ENCODE measurements around the gene OXNAD1.

OXNAD1 gene

DNA sequence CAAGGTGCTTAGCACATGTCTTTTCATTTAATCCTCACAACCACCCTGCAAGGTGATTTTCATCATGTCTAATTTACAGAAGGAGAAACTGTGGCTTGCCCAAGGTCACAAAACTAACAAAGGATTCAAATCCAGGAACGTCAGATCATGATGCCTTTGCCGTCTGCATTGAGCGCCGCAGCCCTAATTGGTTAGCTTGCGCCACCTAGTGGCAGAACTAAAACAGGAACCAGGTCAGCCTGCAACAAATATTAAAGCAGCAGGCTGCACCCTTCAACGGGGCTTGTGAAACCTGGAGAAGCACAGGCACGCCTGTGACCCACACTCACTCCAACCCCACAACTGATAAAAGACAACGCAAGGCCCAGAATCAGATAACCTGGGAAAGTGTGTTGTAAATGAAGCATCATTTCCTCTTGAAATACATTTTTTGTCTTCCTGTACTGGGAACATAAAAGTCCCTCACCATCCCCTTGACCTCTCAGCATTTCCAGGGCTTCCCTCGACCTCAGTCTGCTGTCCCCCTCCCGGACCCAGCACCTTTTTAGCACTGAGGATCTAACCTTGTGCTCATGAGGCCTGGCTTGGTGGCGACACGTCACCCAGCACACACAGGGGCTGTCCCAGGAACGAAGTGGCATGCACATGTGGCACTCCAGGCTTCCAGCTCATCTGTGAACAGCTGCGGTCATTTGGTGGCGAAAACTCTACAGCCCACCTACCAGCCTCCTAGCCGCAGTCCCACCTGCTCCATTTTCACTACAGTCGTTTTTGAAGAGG is 17.5 kb upstream of the OXNAD1 start:
- peak; percentile 26 to 61 (median 47) for DNase-seq (ENCODE audit: low read depth in 3 of 3)

GRCh38 chr3:16248556-16248955 is 16.5 kb upstream of the OXNAD1 start:
- DNase-seq (ENCODE audit: low read depth in 3 of 3): no peak

GRCh38 chr3:16249336-16249735 is 15.7 kb upstream of the OXNAD1 start:
- DNase-seq (ENCODE audit: low read depth in 3 of 3): no peak

DNA sequence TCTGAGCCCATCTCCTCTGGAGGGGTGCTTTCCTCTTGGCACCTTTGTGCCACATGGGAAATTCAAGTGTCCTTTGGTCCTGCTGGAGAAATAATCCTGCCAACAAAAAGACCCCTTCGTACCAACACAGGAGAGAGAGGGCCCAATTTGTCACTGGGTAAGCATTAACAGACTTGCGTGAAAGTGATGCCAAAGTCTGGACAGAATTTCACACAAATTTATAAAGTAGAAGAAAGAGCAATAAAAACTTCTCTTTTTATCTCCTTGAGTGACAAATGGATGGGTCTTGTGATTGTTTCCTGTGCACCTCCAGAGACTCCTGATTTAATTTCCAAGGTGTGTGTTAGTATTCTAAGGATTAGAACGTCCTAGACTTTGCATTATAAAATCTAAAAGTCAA is 15.1 kb upstream of the OXNAD1 start:
- DNase-seq (ENCODE audit: low read depth in 3 of 3): no peak

DNA sequence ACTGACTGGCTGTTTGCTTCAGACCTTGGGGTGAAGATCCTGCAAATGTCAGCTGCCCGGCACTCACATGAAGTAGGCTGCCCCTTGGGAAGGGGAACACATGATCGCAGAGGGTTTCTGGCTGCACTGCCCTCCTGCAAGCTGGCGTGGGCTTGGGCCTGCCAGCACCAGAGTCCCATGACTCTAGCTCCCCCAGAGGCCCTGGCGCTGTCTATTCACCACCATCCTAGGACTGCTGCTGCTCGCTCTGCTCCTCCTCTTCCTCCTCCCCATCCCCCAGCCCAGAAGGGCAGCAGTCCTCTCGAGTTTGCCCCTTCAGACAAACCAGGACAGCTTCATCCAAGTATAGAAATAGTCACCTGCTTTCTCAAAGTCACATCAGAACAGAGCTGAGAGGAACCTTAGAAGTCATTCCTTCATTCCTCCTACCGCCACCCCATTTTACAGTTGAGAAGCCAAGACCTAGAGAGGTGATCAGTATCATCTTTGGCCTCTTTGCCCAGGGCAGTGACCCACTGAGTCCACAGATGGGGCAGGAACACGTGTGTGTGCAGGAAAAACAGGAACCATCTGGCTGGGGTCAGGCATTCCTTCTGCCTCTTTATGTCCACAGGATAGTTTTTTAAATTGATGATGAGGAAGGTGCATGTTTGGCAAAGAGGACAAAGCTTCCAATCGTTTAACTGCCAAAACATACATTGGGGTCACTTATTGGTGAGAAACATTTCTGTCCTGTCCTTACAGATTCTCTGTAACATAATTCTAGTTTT is 13.5 kb upstream of the OXNAD1 start:
- no peak for DNase-seq (ENCODE audit: low read depth in 3 of 3)

GRCh38 chr3:16252243-16252978 is 12.6 kb upstream of the OXNAD1 start:
- no peak for DNase-seq (ENCODE audit: low read depth in 3 of 3)

DNA sequence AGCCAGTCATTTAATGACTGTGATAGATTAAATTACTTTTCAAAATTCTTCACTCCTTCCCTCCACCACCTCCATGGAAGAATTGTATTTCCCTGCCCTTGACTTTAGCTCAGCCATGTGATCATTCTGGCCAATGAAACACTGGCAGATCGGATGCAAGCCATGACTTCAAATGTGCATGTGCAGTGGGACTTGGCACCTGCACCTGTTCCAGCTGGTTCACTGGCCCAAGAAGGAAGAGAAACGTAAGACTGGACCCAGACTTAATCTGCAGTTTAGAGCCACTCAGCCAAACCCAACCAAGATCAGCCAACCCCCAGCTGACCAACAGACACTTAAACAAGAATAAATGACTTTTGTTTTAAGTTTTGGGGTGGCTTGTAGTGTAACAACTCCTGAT is 12.0 kb upstream of the OXNAD1 start:
- DNase-seq (ENCODE audit: low read depth in 3 of 3): no peak

- DNase-seq (ENCODE audit: low read depth in 3 of 3): no peak
Observed at GRCh38 chr3:16253601-16254000, 11.4 kb upstream of the OXNAD1 start.

- no peak for DNase-seq (ENCODE audit: low read depth in 3 of 3)
Observed at GRCh38 chr3:16254916-16255315, 10.1 kb upstream of the OXNAD1 start.

DNA sequence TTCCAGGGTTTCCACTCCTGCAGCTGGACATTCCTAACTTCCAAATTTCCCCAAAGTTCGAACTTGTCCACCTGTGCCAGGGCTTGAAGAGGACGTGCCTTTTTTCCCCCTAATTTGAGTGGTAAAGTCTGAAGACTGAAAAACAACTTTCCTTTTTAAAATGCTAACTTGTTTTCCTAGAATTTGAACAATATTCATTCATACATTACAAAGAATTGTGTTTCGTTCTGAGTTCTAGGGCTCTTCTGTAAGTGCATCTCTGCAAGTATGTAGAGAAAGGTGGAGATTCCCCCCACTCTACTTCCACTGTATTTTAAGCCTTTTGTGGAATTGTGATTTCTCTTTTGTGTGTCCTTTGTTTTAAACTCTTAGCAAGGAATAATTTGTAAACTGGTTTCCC is 9.7 kb upstream of the OXNAD1 start:
- DNase-seq (ENCODE audit: low read depth in 3 of 3): no peak

- no peak for DNase-seq (ENCODE audit: low read depth in 3 of 3)
Observed at GRCh38 chr3:16255726-16256125, 9.3 kb upstream of the OXNAD1 start.

GRCh38 chr3:16257309-16257708 is 7.7 kb upstream of the OXNAD1 start:
- DNase-seq (ENCODE audit: low read depth in 3 of 3): no peak

DNA sequence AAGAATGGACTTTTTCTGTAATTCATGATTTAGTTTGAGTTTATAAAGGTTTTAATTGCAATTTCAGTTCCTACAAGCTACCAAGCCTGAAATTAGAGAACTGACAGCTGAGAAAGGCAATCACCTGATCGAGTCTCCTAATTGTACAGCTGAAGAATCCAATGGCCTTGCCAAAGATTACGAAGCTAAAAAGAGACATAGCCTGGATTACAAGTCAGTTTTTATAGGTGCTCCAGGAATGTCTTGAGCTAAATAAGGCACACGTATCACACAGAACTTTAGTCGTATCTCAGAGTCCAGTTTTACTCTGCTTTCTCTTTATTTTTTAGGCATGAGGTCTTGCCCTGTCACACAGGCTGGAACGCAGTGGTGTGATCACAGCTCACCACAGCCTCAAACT is 6.8 kb upstream of the OXNAD1 start:
- DNase-seq (ENCODE audit: low read depth in 3 of 3): no peak

DNA sequence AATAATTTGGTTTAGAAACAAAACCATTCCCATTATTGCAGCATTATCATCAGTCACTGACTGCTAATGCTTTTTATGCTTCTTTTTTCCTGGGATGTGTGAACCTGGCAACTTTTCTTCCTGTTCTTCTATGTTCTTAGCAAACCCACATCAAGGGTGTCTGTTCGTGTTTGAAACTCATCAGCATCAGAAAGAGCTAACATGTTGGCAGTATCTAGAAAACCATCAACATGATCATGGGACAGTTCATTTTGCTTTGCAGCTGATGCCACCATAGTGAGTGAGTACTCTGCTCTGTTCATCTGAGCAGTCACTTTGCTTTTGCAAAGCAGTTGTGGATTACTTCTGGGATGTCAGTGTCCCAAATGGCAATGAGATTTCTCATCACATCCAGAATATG is 6.1 kb upstream of the OXNAD1 start:
- no peak for DNase-seq (ENCODE audit: low read depth in 3 of 3)

DNA sequence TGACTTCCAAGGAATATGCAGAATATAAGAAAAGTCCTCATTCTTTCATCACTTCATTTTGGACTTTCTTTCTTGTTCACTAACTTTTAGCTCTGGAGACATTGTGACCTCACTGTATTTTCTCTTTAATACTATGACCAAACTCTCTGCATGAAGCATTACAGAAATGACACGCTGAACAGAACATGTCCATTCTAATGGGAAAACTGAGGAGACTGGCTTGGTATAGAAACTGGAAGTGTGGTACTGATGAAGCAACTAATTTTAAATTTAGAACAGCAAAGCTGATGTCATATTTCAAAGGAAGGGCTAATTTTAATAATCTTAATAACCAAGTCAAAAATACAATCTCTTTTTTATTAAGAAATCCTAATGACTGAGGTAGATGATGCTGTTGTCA is 5.0 kb upstream of the OXNAD1 start:
- DNase-seq (ENCODE audit: low read depth in 3 of 3): no peak

- DNase-seq (ENCODE audit: low read depth in 3 of 3): no peak
Observed at GRCh38 chr3:16262174-16262573, 2.8 kb upstream of the OXNAD1 start.

GRCh38 chr3:16264174-16264707 is 771 bp upstream of the OXNAD1 start:
- DNase-seq (ENCODE audit: low read depth in 3 of 3): no peak

- DNase-seq (ENCODE audit: low read depth in 3 of 3): no peak
Observed at GRCh38 chr3:16265455-16265786, 409 bp downstream of the OXNAD1 start.

DNA sequence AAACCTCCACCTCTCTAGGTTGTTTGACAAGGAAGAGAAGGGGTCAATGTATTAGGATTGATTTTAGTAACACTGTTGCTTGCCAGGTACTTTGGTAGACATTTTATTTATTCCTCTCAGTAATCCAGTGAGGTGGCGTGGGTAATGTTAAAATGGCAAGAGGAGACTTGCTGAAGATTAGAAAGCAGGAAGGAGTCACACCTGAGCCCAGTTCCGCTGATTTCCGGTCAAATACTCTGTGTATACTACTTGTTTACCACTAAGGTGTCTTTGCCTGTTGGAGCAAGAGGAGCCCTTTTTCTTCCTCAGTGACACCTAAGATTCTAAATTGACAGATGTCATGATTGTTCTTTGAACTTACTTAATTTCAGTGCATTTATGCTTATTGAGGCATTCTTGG is 1.7 kb downstream of the OXNAD1 start:
- DNase-seq (ENCODE audit: low read depth in 3 of 3): no peak

- DNase-seq (ENCODE audit: low read depth in 3 of 3): no peak
Observed at GRCh38 chr3:16270855-16271254, 5.8 kb downstream of the OXNAD1 start.

GRCh38 chr3:16272588-16272987 is 7.6 kb downstream of the OXNAD1 start:
- no peak for DNase-seq (ENCODE audit: low read depth in 3 of 3)

GRCh38 chr3:16273867-16274266 is 8.9 kb downstream of the OXNAD1 start:
- no peak for DNase-seq (ENCODE audit: low read depth in 3 of 3)

- DNase-seq (ENCODE audit: low read depth in 3 of 3): no peak
Observed at GRCh38 chr3:16277471-16277870, 12.5 kb downstream of the OXNAD1 start.

All from stimulated activated CD4-positive, alpha-beta T cell treated with anti-CD3 and anti-CD28 coated beads, TNF-alpha, amount 100 ng/mL, for 4 hours (primary cell).